ENCODE data around the gene ACOX3.
A peak's percentile ranks its signal among the peaks of the same experiment; 100 is the strongest.
"Not testable (repeated sequence)": the region's sequence is repeated elsewhere in the genome, so short reads cannot be mapped to it uniquely, and the experiment has no call there.

Gene ACOX3

DNA sequence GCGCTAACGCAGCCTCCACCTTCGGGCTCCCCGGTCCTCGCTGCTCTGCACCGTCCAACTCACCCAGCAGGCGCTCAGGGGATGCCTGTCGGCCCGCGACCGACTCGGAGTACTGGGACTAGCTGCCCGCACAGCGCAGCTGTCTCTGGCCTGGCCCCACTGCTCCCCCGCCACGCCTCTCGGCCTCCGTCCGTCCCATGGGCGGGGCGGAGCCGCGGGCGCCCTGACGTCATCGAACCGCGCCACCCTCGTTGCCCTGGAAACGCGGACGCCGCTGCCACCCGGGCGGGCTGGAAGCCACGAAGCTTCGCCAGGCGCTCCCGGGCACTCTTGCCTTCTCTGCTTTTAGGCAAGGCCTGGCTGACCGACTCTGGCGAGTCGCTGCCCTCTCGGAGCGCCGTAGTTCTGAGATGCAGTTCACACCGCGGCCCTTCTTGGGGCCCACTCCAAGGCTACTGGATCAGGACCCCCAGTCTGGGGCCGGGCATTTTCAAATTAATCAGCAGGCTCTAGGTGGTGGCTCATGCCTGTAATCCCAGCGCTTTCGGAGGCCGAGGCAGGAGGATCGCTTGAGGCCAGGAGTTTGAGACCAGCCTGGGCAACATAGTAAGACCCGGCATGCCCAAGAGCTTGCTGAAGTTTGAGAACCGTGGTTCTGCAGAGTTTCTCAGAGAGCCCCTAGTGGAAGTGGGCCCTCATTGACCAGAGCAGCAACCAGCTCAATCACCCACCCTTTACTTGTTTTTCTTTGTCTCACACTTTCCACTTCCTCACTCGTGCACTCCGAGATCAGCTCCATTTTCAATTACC is 12.0 kb downstream of the ACOX3 start:
- peak; percentile 93 for DNase-seq

DNA sequence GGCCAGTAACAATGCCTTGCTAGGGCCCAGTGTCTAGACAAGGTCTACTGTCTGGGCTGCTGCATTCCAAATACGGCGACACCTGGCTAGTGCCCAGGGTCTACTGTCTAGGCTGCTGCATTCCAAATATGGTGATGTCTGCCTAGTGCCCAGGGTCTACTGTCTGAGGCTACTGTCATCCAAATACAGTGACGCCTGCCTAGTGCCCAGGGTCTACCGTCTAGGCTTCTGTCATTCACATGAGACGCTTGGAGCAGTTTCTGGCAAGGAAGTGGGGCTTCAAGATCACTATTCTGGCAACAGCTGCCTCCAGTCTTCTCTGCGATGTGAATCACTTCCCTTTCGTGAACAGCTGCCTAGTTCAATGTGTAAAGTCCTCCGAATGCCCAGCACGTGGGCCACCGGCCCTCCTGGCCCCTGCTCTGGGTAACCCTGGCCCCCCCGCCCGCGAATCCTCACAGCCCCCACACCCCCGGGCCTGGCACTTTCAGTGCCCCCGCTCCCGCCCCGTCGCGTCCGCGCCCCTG is 12.7 kb downstream of the ACOX3 start:
- DNase-seq = no peak

DNA sequence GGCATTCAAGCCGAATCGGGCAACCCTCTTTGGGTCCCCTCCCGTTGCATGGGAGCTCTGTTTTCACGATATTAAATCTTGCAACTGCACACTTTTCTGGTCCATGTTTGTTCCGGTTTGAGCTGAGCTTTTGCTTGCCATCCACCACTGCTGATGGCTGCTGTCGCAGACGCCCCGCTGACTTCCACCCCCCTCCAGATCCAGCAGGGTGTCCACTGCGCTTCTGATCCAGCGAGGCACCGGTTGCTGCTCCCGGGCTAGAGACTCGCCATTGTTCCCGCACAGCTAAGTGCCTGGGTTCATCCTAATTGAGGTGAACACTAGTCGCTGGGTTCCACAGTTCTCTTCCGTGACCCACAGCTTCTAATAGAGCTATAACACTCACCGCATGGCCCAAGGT is 13.3 kb downstream of the ACOX3 start:
- no peak for DNase-seq

DNA sequence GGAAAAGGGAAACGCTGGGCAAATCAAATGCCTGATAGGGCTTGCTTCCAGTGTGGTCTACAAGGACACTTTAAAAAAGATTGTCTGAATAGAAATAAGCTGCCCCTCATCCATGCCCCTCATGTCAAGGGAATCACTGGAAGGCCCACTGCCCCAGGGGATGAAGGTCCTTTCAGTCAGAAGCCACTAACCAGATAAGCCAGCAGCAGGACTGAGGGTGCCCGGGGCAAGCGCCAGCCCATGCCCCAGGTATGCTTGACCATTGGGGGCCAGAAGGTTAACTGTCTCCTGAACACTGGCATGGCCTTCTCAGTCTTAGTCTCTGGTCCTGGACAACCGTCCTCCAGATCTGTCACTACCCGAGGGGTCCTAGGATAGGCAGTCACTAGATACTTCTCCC is 17.7 kb downstream of the ACOX3 start:
- DNase-seq = no peak

DNA sequence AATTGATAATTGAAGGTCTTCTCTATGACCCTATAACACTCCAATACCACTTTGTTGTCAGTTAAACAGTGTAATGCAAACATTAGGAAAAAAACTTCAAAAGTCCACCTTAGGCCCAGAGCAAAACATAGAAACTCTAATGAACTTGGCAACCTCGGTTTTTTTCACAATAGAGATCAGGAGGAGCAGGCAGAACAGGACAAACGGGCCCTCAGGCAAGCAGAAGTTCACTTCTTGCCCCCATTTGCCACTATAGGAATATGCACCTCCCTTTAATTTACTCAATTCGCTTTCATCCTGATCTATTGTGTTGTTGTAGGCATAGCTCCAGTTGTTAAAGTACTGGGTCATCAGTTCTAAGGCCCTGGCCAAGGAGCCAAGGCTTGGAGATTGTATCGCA is 18.2 kb downstream of the ACOX3 start:
- no peak for DNase-seq

DNA sequence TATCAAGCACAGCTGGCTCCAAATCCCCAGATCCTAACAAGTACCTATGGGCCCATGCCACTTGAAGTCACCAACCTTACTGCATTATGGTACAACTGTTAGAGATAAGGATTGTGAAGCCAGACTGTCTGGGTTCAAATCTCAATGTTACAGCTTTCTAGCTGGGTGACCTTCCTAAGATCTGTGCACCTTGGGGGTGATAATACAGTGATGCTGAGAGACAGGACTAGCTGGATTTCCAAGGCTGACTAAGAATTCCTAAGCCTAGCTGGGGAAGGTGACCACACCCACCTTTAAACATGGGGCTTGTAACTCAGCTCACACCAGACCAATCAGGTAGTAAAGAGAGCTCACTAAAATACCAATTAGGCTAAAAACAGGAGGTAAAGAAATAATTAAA is 20.4 kb downstream of the ACOX3 start:
- not testable (repeated sequence) for DNase-seq

DNA sequence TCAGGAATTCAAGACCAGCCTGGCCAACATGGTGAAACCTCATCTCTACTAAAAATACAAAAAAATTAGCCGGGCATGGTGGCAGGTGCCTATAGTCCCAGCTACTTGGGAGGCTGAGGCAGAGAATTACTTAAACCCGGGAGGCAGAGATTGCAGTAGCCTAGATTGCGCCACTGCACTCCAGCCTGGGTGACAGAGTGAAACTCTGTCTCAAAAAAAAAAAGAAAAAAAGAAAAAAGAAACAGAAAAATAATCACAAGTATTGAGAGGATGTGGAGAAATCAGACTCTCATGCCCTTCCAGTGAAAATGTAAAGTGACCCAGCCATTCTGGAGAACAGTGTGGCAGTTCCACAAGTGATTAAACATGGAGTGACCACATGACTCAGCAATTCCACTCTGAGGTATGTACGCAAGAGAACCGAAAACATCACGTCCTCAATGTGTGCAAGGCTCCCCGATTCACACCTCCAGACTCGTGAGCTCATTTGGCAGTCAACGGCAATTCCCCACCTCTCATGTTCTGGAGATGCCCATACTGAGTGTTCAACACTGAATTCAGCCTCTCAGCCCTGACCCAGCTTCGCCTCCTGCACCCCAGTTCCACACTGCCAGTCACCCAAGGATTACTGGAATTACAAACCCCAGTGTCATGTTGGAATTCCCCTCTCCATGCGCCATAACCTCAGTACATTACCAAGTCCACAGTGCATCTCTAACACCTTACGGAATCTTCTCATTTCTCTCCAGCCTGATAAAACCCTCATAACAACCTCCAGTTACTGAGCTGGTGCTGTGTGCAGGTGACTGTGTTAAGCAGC is 21.1 kb downstream of the ACOX3 start:
- DNase-seq = peak; percentile 16

DNA sequence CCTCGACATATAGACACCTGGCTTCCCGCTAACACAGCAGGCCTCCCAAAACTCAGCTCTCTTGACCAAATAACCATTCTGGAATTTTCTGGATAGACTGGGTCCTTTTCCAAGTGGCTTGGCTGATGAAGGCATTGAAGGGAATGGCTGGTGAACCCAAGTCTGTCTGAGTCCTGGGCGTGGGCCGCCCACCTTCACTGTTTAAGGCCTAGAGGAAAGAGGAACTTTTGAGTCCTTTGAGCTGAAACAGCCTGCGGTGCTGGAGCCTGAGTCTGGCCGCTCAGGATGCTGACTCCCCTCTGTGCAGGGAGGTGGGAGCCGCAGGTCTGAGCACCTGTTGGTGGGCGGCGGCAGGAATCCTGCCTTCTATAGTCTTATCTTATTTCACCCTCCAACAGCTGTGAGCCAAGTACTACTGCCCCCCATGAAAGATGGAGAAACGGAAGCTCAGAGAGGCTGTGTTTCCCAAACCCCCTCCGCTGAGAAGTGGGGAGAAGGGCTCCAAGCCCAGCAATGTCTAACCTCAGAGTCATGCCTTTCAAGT is 23.4 kb downstream of the ACOX3 start:
- DNase-seq = no peak

DNA sequence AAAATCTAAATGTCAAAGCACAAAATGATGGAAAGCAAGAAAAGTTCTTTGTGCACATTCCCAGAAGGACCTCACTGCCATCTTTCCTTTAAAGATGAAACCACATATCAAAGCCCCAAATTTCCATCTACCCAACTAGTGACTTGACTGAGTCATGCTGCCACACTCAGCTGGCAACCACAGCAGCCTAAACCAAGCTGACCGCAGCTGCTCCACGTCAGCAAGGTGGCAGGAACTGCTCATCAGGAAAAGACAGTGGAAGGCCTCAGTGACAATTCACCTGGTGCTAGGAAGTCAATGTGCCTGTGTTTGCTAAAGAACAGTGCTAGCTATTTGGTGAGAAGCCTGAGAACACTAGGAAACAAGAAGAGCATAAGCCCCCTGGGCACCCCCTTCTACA is 26.1 kb downstream of the ACOX3 start:
- peak; percentile 46 for DNase-seq

DNA sequence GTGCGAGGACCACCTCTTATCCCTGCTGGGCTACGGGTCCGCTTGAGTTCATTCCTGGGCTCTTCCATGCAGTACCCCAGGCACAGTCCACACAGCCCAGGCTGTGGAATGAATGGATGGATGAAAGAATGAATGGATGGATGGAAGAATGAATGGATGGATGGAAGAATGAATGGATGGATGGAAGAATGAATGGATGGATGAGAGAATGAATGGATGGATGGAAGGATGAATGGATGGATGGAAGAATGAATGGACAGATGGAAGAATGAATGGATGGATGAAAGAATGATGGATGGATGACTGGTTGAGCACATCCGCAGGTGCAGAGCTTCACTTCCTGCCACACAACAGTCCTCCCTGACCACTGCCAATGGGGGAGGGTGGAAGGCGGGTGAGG is 28.2 kb downstream of the ACOX3 start:
- DNase-seq = no peak

DNA sequence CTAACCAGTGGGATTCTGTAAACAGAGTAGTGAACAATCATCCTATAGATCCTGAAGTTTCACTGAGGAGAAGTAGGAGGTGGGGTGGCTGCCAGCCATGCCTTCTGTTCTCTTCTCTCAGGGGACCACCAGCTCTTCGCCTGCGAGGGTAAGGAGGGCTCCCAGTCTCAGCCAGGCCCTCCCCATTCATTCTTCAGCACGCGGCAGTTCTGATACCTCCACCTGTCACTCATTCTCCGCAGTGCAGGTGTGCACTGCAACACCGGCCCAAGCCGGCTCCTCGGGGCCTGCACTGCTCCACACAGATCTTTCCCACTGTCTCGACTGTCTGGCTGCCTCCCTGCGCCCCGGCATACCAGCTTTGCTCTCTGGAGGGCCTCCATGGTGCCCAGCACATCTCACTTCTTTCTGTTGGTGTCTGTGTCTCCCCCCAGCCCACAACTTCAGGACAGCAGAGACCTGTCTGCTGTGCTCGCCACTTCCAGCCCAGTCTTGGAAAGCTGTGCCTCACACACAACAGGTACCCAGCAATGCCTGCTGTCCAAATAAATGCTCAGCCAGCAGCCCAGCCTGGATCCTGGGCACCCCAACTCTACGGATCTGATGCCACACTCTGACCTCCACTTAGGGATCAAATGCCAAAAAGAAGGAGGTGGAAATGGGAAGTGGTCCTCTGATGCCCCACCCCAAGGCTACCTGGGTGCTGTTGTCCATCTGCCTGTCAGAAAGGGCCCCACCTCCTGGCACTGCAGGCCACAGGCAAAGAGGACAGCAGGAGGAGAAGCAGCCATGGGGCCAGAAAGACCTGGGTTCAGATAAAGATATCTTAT is 29.0 kb downstream of the ACOX3 start:
- DNase-seq = no peak

DNA sequence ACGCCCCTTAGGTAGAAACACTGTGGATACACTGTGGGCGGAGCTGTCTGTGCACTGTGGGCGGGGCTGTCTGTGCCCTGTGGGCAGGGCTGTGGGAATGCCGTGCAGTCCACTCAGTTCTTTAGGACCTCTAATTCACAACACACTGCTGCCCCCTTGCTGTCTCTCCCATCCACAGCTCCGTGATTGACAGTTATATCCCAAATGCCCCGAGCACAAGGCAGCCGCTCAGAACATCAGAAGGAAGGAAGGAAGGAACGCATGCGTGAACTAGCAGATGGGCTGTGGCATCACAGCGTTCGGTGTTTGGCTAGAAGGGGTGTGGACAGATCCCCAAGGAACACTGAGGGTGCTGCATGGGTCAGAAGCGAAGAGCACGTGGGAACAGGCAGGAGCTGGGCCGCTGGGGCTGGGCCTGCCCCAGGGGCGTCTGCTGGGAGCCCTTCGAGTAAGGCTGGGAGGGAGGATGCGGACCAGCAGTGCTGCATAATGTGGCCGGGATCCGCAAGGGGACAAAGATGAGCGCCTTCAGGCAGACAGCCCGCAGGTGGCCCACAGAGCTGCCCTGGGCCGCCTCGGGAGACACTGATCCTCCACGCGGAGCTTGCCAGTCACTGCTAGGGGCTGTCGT is 29.8 kb downstream of the ACOX3 start:
- no peak for DNase-seq

DNA sequence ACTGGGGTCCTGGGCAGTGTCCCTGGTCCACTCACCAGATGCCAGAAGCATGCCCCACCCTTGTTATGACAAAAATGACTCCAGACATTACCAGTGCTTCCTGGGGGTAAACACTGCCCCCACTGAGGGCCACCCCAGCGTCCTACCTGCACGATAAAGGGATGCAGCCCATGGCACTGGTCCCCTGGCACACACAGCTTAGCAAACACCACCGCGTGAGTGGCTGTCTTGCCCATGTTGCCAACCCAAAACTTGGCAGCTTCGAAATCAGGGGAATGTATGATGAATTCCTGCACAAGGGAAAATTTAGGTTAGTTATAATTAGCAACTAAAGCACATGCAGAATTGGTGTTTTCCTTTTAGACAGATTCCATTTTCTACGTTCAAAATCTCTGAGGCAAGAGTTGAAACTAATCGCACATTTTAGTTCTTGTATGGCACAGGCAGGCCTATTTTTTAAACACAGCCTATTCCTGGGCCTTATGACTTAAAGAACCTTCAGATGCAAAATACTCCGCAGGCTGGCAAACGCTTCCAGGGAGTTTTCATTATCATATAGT is 30.4 kb downstream of the ACOX3 start:
- no peak for DNase-seq

DNA sequence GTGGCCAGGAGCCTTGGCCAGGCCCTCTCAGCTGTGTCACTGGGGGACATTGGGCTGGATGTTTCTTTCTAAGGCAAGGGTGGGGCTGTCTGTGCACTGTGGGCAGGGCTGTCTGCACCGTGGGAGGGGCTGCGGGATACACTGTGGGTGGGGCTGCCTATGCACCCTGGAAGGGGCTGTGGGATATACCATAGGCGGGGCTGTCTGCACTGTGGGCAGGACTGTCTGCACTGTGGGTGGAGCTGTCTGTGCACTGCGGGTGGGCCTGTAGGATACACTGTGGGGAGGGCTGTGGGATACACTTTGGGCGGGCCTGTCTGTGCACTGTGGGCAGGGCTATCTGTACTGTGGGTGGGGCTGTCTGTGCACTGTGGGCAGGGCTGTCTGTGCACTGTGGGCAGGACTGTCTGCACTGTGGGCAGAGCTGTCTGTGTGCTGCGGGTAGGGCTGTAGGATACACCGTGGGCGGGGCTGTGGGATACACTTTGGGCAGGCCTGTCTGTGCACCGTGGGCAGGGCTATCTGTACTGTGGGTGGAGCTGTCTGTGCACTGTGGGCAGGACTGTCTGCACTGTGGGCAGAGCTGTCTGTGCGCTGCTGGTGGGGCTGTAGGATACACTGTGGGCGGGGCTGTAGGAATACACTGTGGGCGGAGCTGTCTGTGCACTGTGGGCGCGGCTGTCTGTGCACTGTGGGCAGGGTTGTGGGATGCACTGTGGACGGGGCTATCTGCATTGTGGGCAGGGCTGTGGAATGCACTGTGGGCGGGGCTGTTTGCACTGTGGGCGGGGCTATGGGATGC is 31.1 kb downstream of the ACOX3 start:
- peak; percentile 87 for DNase-seq

DNA sequence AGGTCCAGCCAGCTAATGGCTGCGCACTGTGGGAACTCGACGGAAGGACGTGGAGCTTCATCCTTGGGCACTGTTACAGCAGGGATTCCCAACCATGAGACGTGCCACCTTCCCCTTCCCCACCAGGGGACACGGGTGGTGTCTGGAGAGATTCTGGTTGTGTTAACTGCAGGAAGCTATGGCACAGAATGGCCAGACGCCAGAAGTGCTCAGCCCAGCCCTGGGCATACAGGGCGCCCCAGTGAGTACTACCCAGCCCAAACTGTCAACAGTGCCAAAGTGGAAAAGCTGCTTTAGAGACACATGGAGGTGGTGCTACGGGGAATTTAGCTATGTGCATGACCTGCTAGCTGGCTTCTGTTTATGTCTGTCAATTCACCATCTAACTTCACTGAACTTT is 32.8 kb downstream of the ACOX3 start:
- DNase-seq = no peak

DNA sequence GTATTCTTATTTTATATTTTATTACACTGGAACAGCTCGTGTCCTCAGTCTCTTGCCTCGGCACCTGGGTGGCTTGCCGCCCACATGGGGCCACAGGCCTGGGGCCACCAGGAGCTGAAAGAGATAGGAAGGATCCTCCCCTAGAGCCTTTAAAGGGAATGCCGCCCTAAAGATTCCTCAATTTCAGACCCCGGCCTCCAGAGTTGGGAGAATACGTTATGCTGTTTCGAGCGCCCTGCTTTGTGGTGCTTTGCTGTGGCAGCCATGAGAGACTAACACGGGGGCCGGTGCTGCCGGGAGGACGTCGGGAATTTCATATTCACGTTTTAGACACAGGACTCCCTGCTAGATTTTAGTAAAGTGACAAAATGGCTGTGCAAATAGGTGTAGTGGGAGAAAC is 33.2 kb downstream of the ACOX3 start:
- DNase-seq = no peak

DNA sequence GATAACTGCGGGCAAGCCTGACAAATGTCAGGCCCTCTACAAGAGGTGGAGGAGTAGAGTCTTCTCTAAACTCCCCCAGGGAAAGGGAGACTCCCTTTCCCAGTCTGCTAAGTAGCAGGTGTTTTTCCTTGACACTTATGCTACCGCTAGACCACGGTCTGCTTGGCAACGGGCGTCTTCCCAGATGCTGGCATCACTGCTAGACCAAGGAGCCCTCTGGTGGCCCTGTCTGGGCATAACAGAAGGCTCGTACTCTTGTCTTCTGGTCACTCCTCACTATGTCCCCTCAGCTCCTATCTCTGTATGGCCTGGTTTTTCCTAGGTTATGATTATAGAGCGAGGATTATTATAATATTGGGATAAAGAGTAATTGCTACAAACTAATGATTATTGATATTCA is 33.6 kb downstream of the ACOX3 start:
- DNase-seq = not testable (repeated sequence)

DNA sequence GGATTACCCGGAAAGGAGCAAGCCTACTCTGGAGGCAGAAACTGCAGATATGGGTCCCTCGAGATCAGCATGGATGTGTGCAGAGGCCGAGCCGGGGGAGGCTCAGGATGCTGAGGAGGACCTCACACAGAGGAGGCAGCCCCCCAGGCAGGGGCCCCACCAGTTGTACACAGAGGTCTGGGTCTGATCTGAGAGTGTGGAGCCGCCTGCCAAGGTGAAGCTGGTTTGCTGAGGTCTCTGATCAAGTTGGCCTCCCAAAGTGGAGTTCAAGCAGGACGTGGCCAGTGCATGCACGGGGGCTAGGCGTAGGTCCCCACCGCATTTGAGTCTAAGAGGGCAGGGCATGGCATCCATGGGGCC is 35.0 kb downstream of the ACOX3 start:
- no peak for DNase-seq

DNA sequence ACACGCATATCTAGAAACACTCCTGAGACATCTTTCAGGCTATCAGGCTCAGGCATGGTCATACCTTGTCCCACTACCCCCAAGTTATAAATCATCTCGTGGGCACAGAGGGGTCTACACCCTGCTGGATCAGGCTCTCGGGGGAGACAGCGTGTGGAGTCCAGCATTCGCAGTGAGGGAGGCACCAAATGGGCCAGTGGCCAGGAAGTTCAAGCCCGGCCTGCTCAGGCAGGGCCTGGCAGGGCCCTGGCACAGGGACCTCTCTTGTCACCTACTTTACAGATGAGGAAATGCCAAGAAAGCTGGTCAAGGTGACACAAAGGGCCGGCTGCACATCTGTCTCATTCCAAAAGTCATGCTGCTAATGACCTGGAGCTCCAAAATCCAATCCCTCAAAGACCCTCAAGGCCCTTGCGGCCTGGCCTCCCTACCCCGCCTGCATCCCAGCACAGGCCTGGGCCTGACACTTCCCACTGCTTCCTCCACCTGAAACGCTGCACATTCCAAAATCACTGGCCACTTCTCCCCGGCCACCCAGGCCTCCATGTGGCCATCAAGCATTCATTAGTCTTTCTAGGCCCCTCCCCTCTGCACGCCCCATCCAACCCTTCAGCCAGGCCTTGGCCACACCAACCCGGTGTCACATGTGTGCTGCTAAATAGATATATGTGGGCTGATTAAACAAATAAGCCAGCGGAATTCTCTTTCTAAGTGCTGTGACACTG is 35.6 kb downstream of the ACOX3 start:
- DNase-seq = no peak

DNA sequence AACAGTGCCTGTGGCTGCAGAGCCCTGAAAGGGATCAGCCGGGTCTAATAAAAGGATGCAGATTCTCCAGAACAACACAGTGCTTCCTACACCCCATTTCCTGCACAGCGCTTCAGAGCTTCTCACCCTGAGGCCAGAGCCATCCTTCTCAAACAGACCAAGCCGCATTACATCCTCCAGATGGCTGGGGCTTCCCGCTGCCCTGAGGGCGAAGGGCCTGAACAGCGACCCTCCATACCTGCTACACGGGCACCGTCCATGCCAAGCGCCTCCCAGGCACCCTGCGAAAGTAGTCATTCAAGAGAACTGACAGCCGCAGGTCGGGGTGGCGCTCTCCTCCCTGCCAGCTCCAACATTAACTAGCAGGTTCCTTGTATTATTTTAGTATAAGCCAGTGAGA is 36.5 kb downstream of the ACOX3 start:
- no peak for DNase-seq
